HepG2 (cell line): Measurements from ENCODE around the gene SCYGR6. TPM values are rescaled to one million over a fixed set of nuclear protein-coding genes. Genes with fewer than 3 reads are reported as not detected.

Experiments
- ATAC-seq: fragments of 200-7000 bp; cut with Tn5 transposase; 3 replicates; pipeline ENCODE4 v1.9.1; 2020; ENCODE audit warnings: mild to moderate bottlenecking, moderate library complexity
- BruUV-seq: library from RNA; stranded (reverse); fragments of 400-500 nt; replicated peaks from 2 replicates; lab custom pipeline; 2021; lab: Mats Ljungman, UMichigan
- CTCF ChIA-PET: fragments of 300-600 bp; formaldehyde crosslinking; extraction: SDS; loops from one replicate; lab custom pipeline; 2021; ENCODE audit warnings: low total read pairs, inconsistent platforms, low intra/inter-chr PET ratio; lab: Yijun Ruan, JAX
- POLR2A ChIA-PET: fragments of 350-600 bp; sonication (Branson Sonifier 250); formaldehyde crosslinking; loops from one replicate; lab custom pipeline; 2020; ENCODE audit warnings: antibody characterized with exemption, inconsistent platforms; lab: Yijun Ruan, JAX
- DNase-seq: peaks from one replicate; pipeline ENCODE4 v3.0.0-alpha.2; 2015; ENCODE audit warnings: low spot score
- FAIRE-seq: peaks from 3 replicates; lab custom pipeline; 2011; peaks lifted over from hg19 to GRCh38; lab: Jason Lieb, UNC
- H2AFZ ChIP-seq: one replicate; pipeline ENCODE4 v1.6.1; 2011; ENCODE audit warnings: low read length, inconsistent platforms
- H3K27ac ChIP-seq: fragments of 300-600 bp; 3 replicates; pipeline ENCODE4 v1.8.0; 2011; ENCODE audit warnings: mixed run types, mild to moderate bottlenecking, mixed read lengths, low read length, inconsistent platforms; ENCODE audit not compliant: insufficient read depth; ENCODE audit errors: extremely low read length
- H3K27me3 ChIP-seq, 2 experiments: fragments of 200-600 bp in 1 of 2; 2 replicates in 1 of 2; 3 replicates in 1 of 2; pipeline versions ENCODE4 v1.6.0 to v1.8.0; 2011; ENCODE audit warnings: low read length in 2 of 2, mild to moderate bottlenecking in 2 of 2, moderate library complexity in 2 of 2, inconsistent platforms in 1 of 2; ENCODE audit not compliant: insufficient read depth in 2 of 2, control insufficient read depth in 1 of 2
- H3K36me3 ChIP-seq, 2 experiments: fragments of 200-600 bp in 1 of 2; replicated peaks in 1 of 2; 2 replicates in 1 of 2; 3 replicates in 1 of 2; pipeline versions ENCODE4 v1.5.1 to v1.8.0; 2011; ENCODE audit warnings: low read length in 2 of 2, inconsistent platforms in 1 of 2; ENCODE audit not compliant: insufficient read depth in 2 of 2, control insufficient read depth in 1 of 2
- H3K4me1 ChIP-seq: 2 replicates; pipeline ENCODE4 v1.5.1; 2012; ENCODE audit warnings: low read length, inconsistent platforms; ENCODE audit not compliant: insufficient read depth
- H3K4me2 ChIP-seq: 2 replicates; pipeline ENCODE4 v1.6.0; 2011; ENCODE audit warnings: low read depth, low read length, inconsistent platforms
- H3K4me3 ChIP-seq, 3 experiments: fragments of 200-600 bp in 1 of 3; sonication (generic), shearing (Covaris generic) in 1 of 3; replicated peaks in 1 of 3; 2 replicates each; pipeline ENCODE4 v1.5.1; 2011 to 2016; ENCODE audit warnings: low read length in 3 of 3, inconsistent platforms in 2 of 3, low read depth in 2 of 3, mild to moderate bottlenecking in 2 of 3, control low read depth in 1 of 3, mixed read lengths in 1 of 3; ENCODE audit not compliant: insufficient read depth in 1 of 3
- H3K79me2 ChIP-seq: one replicate; pipeline ENCODE4 v1.6.1; 2011; ENCODE audit warnings: low read length, inconsistent platforms; ENCODE audit not compliant: insufficient read depth
- H3K9ac ChIP-seq: 2 replicates; pipeline ENCODE4 v1.6.0; 2011; ENCODE audit warnings: mild to moderate bottlenecking, low read depth, low read length, inconsistent platforms; ENCODE audit not compliant: insufficient read depth
- H3K9me3 ChIP-seq: 2 replicates; pipeline ENCODE4 v1.5.1; 2012; ENCODE audit warnings: mild to moderate bottlenecking, low read length
- H4K20me1 ChIP-seq: 2 replicates; pipeline ENCODE4 v1.6.0; 2011; ENCODE audit warnings: inconsistent platforms, mild to moderate bottlenecking, low read length, moderate library complexity; ENCODE audit not compliant: insufficient read depth
- AGO1 ChIP-seq: fragments of 200-400 bp; formaldehyde crosslinking; IDR thresholded peaks from 2 replicates; pipeline ENCODE4 v1.6.1; 2017; ENCODE audit warnings: mild to moderate bottlenecking, low read depth, low read length, moderate library complexity; ENCODE audit not compliant: poor library complexity, severe bottlenecking
- FOXA1 ChIP-seq, 2 experiments: fragments of 450-650 bp in 1 of 2; sonication (generic) in 1 of 2; formaldehyde crosslinking in 1 of 2; IDR thresholded peaks; 2 replicates each; pipeline versions ENCODE4 v1.4.0 to v1.6.1; 2016 to 2020; ENCODE audit warnings: missing genetic modification reagents in 1 of 2
- HNRNPH1 ChIP-seq: fragments of 200-400 bp; formaldehyde crosslinking; optimal IDR thresholded peaks from 2 replicates; pipeline ENCODE3; 2017; ENCODE audit warnings: mild to moderate bottlenecking, low read depth, low read length
- MTA3 ChIP-seq: sonication (generic); formaldehyde crosslinking; IDR thresholded peaks from 2 replicates; pipeline ENCODE4 v1.4.0; 2020; ENCODE audit warnings: missing genetic modification reagents
- NR0B2 ChIP-seq: sonication (generic); formaldehyde crosslinking; IDR thresholded peaks from 2 replicates; pipeline ENCODE4 v1.4.0; 2020; ENCODE audit warnings: mild to moderate bottlenecking, missing genetic modification reagents
- NR1H2 ChIP-seq: sonication (generic); formaldehyde crosslinking; IDR thresholded peaks from 2 replicates; pipeline ENCODE4 v1.8.1; 2022; ENCODE audit warnings: low read depth, missing genetic modification reagents, borderline replicate concordance
- PHF21A ChIP-seq: sonication (generic); formaldehyde crosslinking; IDR thresholded peaks from 2 replicates; pipeline ENCODE4 v1.5.0; 2020; ENCODE audit warnings: mild to moderate bottlenecking, missing genetic modification reagents
- SAP130 ChIP-seq: IDR thresholded peaks from 2 replicates; pipeline ENCODE4 v1.6.1; 2016; ENCODE audit warnings: low read depth
- SCMH1 ChIP-seq: sonication (generic); formaldehyde crosslinking; IDR thresholded peaks from 2 replicates; pipeline ENCODE4 v1.9.0; 2021; ENCODE audit warnings: missing genetic modification reagents, mild to moderate bottlenecking, borderline replicate concordance
- ZBTB4 ChIP-seq: sonication (generic); formaldehyde crosslinking; IDR thresholded peaks from 2 replicates; pipeline ENCODE4 v1.4.0; 2020; ENCODE audit warnings: missing genetic modification reagents, mild to moderate bottlenecking, borderline replicate concordance
- ZNF274 ChIP-seq: sonication (generic); formaldehyde crosslinking; IDR thresholded peaks from 2 replicates; pipeline ENCODE4 v1.5.1; 2020; ENCODE audit warnings: mild to moderate bottlenecking, missing genetic modification reagents
- ZNF280D ChIP-seq: sonication (generic); formaldehyde crosslinking; IDR thresholded peaks from 2 replicates; pipeline ENCODE4 v1.5.1; 2020; ENCODE audit warnings: mild to moderate bottlenecking, missing genetic modification reagents
- ZNF691 ChIP-seq: sonication (generic); formaldehyde crosslinking; IDR thresholded peaks from 2 replicates; pipeline ENCODE4 v1.4.0; 2020; ENCODE audit warnings: missing genetic modification reagents, low read depth, mild to moderate bottlenecking, borderline replicate concordance
- WGBS: methylation state at CpG from one replicate; pipeline ENCODE4 v1.1.6; 2017; ENCODE audit warnings: low lambda C conversion rate; 5-methylcytosine and 5-hydroxymethylcytosine counted together
- in situ Hi-C: cut with HindIII; loops from 2 replicates; pipeline ENCODE4 v1.10.0; 2017; ENCODE audit warnings: low pct_unique_long_range_greater_than_20kb; ENCODE audit not compliant: extremely low pct_ligation_motif_present
- intact Hi-C: fragments of 100-400 bp; cut with micrococcal nuclease; formaldehyde crosslinking; loops from one replicate; pipeline ENCODE4 v1.10.0; 2022; ENCODE audit not compliant: unreplicated experiment
- polyA plus RNA-seq, 8 experiments: library from polyadenylated mRNA; depleted of rRNA in 3 of 8; stranded (reverse) in 7 of 8; unstranded in 1 of 8; fragments of >200 nt; fragmentation: Illumina TruSeq in 4 of 8; extraction: Trizol in 4 of 8; gene quantifications; 2 replicates each; pipeline versions ENCODE4 v1.2.1 to v1.2.3, GENCODE V29; 2011 to 2016; ENCODE audit warnings: low read depth in 4 of 8, missing spikeins in 1 of 8, mixed read lengths in 1 of 8; ENCODE audit not compliant: insufficient read depth in 1 of 8
- total RNA-seq, 5 experiments: library from RNA; depleted of rRNA; stranded (reverse); fragments of >200 nt; fragmentation: Illumina TruSeq; extraction: Trizol; gene quantifications; 2 replicates each; pipeline ENCODE4 v1.2.3, GENCODE V29; 2016; ENCODE audit warnings: low read depth in 1 of 5

The SCYGR6 gene
- total and polyA plus RNA-seq, 2 of the 13 experiments (the other 11 are each of a cell fraction or from before 2014, with no cell fraction given): not detected

GRCh38 chr2:227719641-227720040 is 4.9 kb downstream of the SCYGR6 start (continued):
- TF ChIP-seq FOXA1 (IDR thresholded peaks at IDR 0.05): no peak
- no peak for TF ChIP-seq FOXA1 (CRISPR knock-in tag; IDR thresholded peaks at IDR 0.05)
- no peak for TF ChIP-seq HNRNPH1
- no peak for TF ChIP-seq NR1H2
- TF ChIP-seq AGO1: no peak

GRCh38 chr2:227717687-227718567 is 6.6 kb downstream of the SCYGR6 start, which contains the start of gene SLC19A3:
Gene SLC19A3 (minus strand): TSS chr2:227718028. CDS start chr2:227702318, 15,710 bp downstream.
- intact Hi-C loops (no loop called here), in situ Hi-C loops (no loop called here)
- Histone ChIP-seq H3K4me3 (peak within 1 kb of the TSS; percentile 26 to 74 (median 50)), H3K4me2 (peak within 1 kb of the TSS; percentile 76), H3K9me3 (no peaks in the 10 kb centered on the region), H2AFZ (peak within 1 kb of the TSS; percentile 29), H3K36me3 (no peaks in the 10 kb centered on the region), H3K4me1 (peaks cover 36% of the 10 kb centered on the region), H3K27me3 (peaks cover 0 to 11% of the 10 kb centered on the region in 2 experiments; a peak in 3 of 5 replicates), H3K9ac (peak within 1 kb of the TSS; percentile 30; the same call in 1 of the 2 replicates), H4K20me1 (no peaks in the 10 kb centered on the region), H3K79me2 (no peaks in the 10 kb centered on the region), H3K27ac (peak within 1 kb of the TSS; percentile 17)
- ATAC-seq (peak; percentile 98), FAIRE-seq (no peak), DNase-seq (peak; percentile 69)
- CTCF ChIA-PET: no interaction called here
- BruUV-seq: no TSS peak
- WGBS: 2% methylated on average over 23 of the region's 35 CpGs
- POLR2A ChIA-PET: no interaction called here
- TF ChIP-seq NR0B2 (CRISPR knock-in tag): peak; percentile 32; the same call in 1 of the 2 replicates
- no peak for TF ChIP-seq ZNF691 (CRISPR knock-in tag)
- TF ChIP-seq MTA3: no peak
- TF ChIP-seq SCMH1 (CRISPR knock-in tag): no peak
- TF ChIP-seq ZNF274 (CRISPR knock-in tag): peak; percentile 59; the same call in 1 of the 2 replicates
- peak; percentile 85 for TF ChIP-seq PHF21A (CRISPR knock-in tag)
- TF ChIP-seq SAP130 (CRISPR knock-in tag): peak; percentile 46
- TF ChIP-seq ZNF280D (CRISPR knock-in tag): no peak
- no peak for TF ChIP-seq ZBTB4 (CRISPR knock-in tag)
